Caco-2 (cell line): ENCODE measurements around the gene IRX4. TPM values are rescaled to one million over a fixed set of nuclear protein-coding genes. Genes with fewer than 3 reads are reported as not detected.
A peak's percentile ranks its signal among the peaks of the same experiment; 100 is the strongest.

Experiments
- Bru-seq: library from RNA; stranded (reverse); fragments of 400-500 nt; gene quantifications from one replicate; lab custom pipeline; 2021; lab: Mats Ljungman, UMichigan
- BruChase-seq, 2 experiments: library from RNA; stranded (reverse); fragments of 400-500 nt; gene quantifications; one replicate each; lab custom pipeline; 2021; lab: Mats Ljungman, UMichigan
- BruUV-seq: library from RNA; stranded (reverse); fragments of 400-500 nt; replicated peaks from 2 replicates; lab custom pipeline; 2021; lab: Mats Ljungman, UMichigan
- CTCF ChIA-PET: fragments of 300-600 bp; sonication (Branson Sonifier 250); formaldehyde crosslinking; loops from one replicate; lab custom pipeline; 2022; ENCODE audit warnings: antibody characterized with exemption; lab: Charles Lee
- POLR2A ChIA-PET: fragments of 300-600 bp; sonication (Branson Sonifier 250); formaldehyde crosslinking; loops from one replicate; lab custom pipeline; 2022; ENCODE audit warnings: antibody characterized with exemption; lab: Charles Lee
- DNase-seq, 2 experiments: peaks; one replicate each; pipeline versions ENCODE4 v3.0.0 to v3.0.0-alpha.2; 2020 to 2022
- H3K27me3 ChIP-seq: replicated peaks from 2 replicates; pipeline ENCODE4 v1.6.0; 2011; ENCODE audit warnings: low read length; ENCODE audit not compliant: control insufficient read depth, insufficient read depth
- H3K36me3 ChIP-seq: 2 replicates; pipeline ENCODE4 v1.5.1; 2011; ENCODE audit warnings: low read length; ENCODE audit not compliant: control insufficient read depth, insufficient read depth
- H3K4me1 ChIP-seq: fragments of 250-450 bp; sonication (Bioruptor Pico); 2 replicates; pipeline ENCODE4 v1.5.1; 2020; ENCODE audit warnings: mild to moderate bottlenecking
- H3K4me3 ChIP-seq: 2 replicates; pipeline ENCODE4 v1.5.1; 2011; ENCODE audit warnings: low read depth, mild to moderate bottlenecking, control low read depth, low read length
- H3K9me3 ChIP-seq: fragments of 250-450 bp; sonication (Bioruptor Pico); 2 replicates; pipeline ENCODE4 v1.5.1; 2020; ENCODE audit warnings: mild to moderate bottlenecking, moderate library complexity
- H3K27ac Mint-ChIP-seq: one replicate; pipeline ENCODE4 v1.8.0; 2022; ENCODE audit warnings: mixed read lengths; ENCODE audit not compliant: unreplicated experiment
- H3K27me3 Mint-ChIP-seq: one replicate; pipeline ENCODE4 v1.8.0; 2022; ENCODE audit warnings: mixed read lengths; ENCODE audit not compliant: insufficient read depth, unreplicated experiment
- H3K36me3 Mint-ChIP-seq: one replicate; pipeline ENCODE4 v1.8.0; 2022; ENCODE audit warnings: mild to moderate bottlenecking, mixed read lengths; ENCODE audit not compliant: insufficient read depth, unreplicated experiment
- H3K4me1 Mint-ChIP-seq: one replicate; pipeline ENCODE4 v1.8.0; 2022; ENCODE audit warnings: low read depth, mixed read lengths; ENCODE audit not compliant: unreplicated experiment
- H3K4me3 Mint-ChIP-seq: one replicate; pipeline ENCODE4 v1.8.0; 2022; ENCODE audit warnings: mild to moderate bottlenecking, moderate library complexity, mixed read lengths; ENCODE audit not compliant: unreplicated experiment
- H3K9me3 Mint-ChIP-seq: one replicate; pipeline ENCODE4 v1.8.0; 2022; ENCODE audit warnings: mixed read lengths; ENCODE audit not compliant: unreplicated experiment
- intact Hi-C: fragments of 100-400 bp; cut with micrococcal nuclease; formaldehyde crosslinking; loops from one replicate; pipeline ENCODE4 v1.10.0; 2022; ENCODE audit not compliant: unreplicated experiment
- long read RNA-seq: library from polyadenylated mRNA; stranded (forward); transcript quantifications from one replicate; pipeline ENCODE4 v2.0.0, GENCODE V29; 2022
- total RNA-seq: library from RNA; stranded (reverse); gene quantifications from 2 replicates; pipeline ENCODE4 v1.2.3, GENCODE V29; 2022
- TF ChIP-seq, protein P1 (sequence below), 2 experiments: fragments of 200-600 bp in 1 of 2; IDR thresholded peaks; 1 replicate in 1 of 2; 2 replicates in 1 of 2; pipeline versions ENCODE4 v1.5.1 to v1.8.0; 2011 to 2022; ENCODE audit warnings: antibody characterized with exemption in 1 of 2, control low read depth in 1 of 2, inconsistent platforms in 1 of 2, low read depth in 1 of 2, low read length in 1 of 2, mild to moderate bottlenecking in 1 of 2, moderate library complexity in 1 of 2; ENCODE audit not compliant: insufficient read depth in 1 of 2, severe bottlenecking in 1 of 2, unreplicated experiment in 1 of 2

IRX4 gene
- total RNA-seq (0.14 TPM in 1 of 2 replicates, not detected in the other), Bru-seq, nascent RNA (not detected), BruChase-seq, experiment 1, labeled RNA remaining after a 2-hour chase (percentile 8 among the genes with signal in this experiment), BruChase-seq, experiment 2, labeled RNA remaining after a 6-hour chase (not detected)
- long read RNA-seq = 0 reads

DNA sequence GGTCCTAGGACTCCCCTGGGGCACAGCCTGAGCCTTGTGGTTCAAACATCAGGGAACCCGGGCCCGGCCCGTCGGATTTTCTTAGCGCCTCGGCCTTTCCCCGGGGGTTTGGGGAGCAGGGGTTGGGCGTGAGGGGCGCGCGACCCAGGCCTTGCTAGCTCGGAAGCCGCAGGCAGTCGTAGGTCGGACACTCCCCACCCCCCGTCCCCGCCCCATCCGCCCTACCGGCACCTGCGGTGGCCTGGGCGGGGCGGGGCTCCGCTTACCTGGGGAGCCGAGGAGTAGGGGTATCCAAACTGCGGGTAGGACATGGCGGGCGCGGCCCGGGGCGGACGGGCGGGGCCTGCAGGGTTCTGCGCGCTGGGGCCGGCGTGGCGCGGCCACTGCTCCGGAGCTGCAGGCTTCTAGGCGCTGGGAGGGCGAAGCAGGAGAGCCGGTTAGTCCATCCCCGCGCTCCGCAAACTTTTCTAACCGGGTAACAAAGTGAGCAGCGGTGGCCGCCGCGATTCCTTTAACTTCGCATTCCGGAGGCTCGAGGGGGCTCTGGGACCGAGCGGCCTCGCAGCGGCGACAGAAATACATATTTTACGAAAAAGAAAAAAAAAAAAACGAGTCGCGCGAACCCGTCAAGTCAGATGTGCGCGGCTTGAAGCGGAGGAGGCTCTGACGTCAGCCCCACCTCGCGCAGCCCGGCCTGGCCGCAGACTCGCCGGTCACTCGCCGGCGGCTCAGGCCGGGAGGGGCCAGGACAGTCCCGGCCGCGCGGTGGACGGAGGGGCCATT, at the start of gene IRX4:
Gene IRX4 (minus strand): TSS at position 589 of the 783 bp plus-strand sequence. CDS start 278 bp downstream, at position 311.
- Histone ChIP-seq H3K9me3 (peaks cover 7% of the 10 kb centered on the region; the same call in 1 of the 2 replicates), H3K4me3 (no peak within 1 kb of the TSS), H3K27me3 (no peaks in the 10 kb centered on the region), H3K4me1 (no peaks in the 10 kb centered on the region), H3K36me3 (no peaks in the 10 kb centered on the region)
- CTCF ChIA-PET = no interaction called here
- no TSS peak for BruUV-seq
- TF ChIP-seq, protein P1, sequence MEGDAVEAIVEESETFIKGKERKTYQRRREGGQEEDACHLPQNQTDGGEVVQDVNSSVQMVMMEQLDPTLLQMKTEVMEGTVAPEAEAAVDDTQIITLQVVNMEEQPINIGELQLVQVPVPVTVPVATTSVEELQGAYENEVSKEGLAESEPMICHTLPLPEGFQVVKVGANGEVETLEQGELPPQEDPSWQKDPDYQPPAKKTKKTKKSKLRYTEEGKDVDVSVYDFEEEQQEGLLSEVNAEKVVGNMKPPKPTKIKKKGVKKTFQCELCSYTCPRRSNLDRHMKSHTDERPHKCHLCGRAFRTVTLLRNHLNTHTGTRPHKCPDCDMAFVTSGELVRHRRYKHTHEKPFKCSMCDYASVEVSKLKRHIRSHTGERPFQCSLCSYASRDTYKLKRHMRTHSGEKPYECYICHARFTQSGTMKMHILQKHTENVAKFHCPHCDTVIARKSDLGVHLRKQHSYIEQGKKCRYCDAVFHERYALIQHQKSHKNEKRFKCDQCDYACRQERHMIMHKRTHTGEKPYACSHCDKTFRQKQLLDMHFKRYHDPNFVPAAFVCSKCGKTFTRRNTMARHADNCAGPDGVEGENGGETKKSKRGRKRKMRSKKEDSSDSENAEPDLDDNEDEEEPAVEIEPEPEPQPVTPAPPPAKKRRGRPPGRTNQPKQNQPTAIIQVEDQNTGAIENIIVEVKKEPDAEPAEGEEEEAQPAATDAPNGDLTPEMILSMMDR (IDR thresholded peaks at IDR 0.05; ENCODE audit: insufficient read depth in 1 of 2, low read depth in 1 of 2, low read length in 1 of 2, severe bottlenecking in 1 of 2, unreplicated experiment in 1 of 2) = no peak
- DNase-seq = no peak
- intact Hi-C loops = no loop called here
- no peaks in the 10 kb centered on the region for H3K4me1 Mint-ChIP-seq
- POLR2A ChIA-PET = no interaction called here
- H3K36me3 Mint-ChIP-seq = no peaks in the 10 kb centered on the region
- H3K27me3 Mint-ChIP-seq = no peaks in the 10 kb centered on the region
- no peak within 1 kb of the TSS for H3K4me3 Mint-ChIP-seq
- no peak within 1 kb of the TSS for H3K27ac Mint-ChIP-seq
- H3K9me3 Mint-ChIP-seq = no peaks in the 10 kb centered on the region

DNA sequence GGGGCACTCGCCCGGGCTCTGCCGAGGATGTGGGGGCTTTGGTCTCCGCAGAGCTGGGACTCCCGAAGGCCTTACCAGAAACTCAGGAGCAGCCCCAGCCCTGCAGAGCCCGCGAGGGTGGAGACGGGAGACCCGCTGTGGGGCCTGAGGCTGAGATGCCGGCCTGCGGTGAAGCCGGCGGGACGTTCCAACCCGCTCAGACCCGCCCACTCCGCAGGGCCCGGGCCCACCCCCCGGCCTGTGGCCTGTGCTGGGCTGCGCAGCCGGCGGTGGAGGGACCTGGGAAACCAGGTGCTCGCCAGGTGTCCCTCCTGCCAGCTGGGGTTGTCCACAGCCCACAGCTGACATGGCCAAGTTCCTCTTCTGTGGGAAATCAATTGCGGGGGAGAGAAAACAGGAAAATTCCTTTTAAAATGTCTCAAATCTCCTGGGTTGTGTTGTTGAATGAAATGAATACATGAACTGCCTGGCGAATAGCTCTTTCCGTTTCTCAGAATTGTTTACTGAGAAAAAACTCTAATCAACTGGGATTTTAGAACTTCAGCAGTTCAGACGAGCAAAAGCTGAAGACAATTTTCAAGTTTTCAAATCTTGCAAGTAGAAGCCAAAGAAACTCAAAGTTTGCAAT, 49.0 kb upstream of the IRX4 start:
- Mint-ChIP-seq H3K27ac (no peak overlapping the region), H3K36me3 (no peaks in the 10 kb centered on the region), H3K4me3 (no peak overlapping the region), H3K4me1 (peaks cover 8% of the 10 kb centered on the region), H3K9me3 (no peaks in the 10 kb centered on the region), H3K27me3 (no peaks in the 10 kb centered on the region)
- ChIA-PET POLR2A (no interaction called here), CTCF (no interaction called here)
- Histone ChIP-seq H3K4me1 (peaks cover 3% of the 10 kb centered on the region), H3K27me3 (no peaks in the 10 kb centered on the region), H3K4me3 (no peak overlapping the region), H3K9me3 (peaks cover 5% of the 10 kb centered on the region; the same call in 1 of the 2 replicates), H3K36me3 (no peaks in the 10 kb centered on the region)
- BruUV-seq = no TSS peak
- intact Hi-C loops = no loop called here
- DNase-seq = no peak
- TF ChIP-seq, protein P1 (IDR thresholded peaks at IDR 0.05; ENCODE audit: insufficient read depth in 1 of 2, low read depth in 1 of 2, low read length in 1 of 2, severe bottlenecking in 1 of 2, unreplicated experiment in 1 of 2) = no peak

DNA sequence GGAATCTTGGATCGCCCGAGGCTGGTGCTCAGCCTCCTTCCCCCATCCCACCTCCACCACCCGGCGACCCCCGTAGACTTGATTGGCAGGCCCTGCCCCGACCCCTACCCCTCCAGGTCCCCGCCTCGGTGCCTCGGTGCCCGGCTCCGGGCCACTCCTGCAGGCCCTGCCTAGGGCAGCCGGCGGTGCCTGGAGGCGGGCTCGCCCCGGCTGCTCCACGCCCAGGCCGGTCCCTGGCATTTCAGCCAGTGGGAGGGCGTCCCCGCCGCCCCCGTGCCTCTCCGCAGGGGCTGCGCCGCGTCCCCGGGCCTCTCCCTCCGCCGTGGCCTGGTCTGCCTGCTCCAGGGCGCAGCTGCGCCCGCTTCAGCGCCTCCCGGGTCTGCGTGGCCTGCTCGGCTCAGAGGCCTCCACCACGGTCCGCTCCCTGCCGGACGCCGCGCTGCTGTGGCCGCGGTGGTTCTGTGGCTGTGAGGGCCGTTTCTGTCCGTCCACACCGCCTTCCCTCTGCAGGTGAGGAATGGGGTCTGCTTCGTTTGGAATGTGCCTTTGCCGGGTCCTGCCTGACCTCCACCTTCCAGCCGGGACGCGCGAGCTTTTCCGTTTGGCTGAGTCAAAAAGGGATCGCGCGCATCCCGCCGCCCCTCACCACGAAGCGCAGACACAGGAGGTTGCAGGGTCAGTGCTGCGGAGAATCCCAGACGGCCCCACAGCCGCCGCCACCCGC, 48.3 kb upstream of the IRX4 start:
- Histone ChIP-seq H3K4me1 (no peaks in the 10 kb centered on the region), H3K36me3 (no peaks in the 10 kb centered on the region), H3K27me3 (no peaks in the 10 kb centered on the region), H3K4me3 (no peak overlapping the region; the same call in 1 of the 2 replicates), H3K9me3 (peaks cover 5% of the 10 kb centered on the region; the same call in 1 of the 2 replicates)
- Mint-ChIP-seq H3K4me1 (peaks cover 2% of the 10 kb centered on the region), H3K27me3 (no peaks in the 10 kb centered on the region), H3K4me3 (no peak overlapping the region), H3K27ac (no peak overlapping the region), H3K9me3 (no peaks in the 10 kb centered on the region), H3K36me3 (no peaks in the 10 kb centered on the region)
- POLR2A ChIA-PET = no interaction called here
- DNase-seq = no peak
- CTCF ChIA-PET = no interaction called here
- TF ChIP-seq, protein P1 (IDR thresholded peaks at IDR 0.05; ENCODE audit: insufficient read depth in 1 of 2, low read depth in 1 of 2, low read length in 1 of 2, severe bottlenecking in 1 of 2, unreplicated experiment in 1 of 2) = no peak
- BruUV-seq = no TSS peak
- intact Hi-C loops = no loop called here
